OCI-LY7 (cell line): Measurements from ENCODE around the gene CSNK1G1. TPM values are rescaled to one million over a fixed set of nuclear protein-coding genes. Genes with fewer than 3 reads are reported as not detected.

Experiments
- BruUV-seq: library from RNA; stranded (reverse); fragments of 400-500 nt; replicated peaks from 2 replicates; lab custom pipeline; 2021; lab: Mats Ljungman, UMichigan
- CTCF ChIA-PET: fragments of 300-600 bp; sonication (Branson Sonifier 250); formaldehyde crosslinking; loops from one replicate; lab custom pipeline; 2022; ENCODE audit warnings: antibody characterized with exemption; ENCODE audit not compliant: unreplicated experiment; lab: Charles Lee
- POLR2A ChIA-PET: fragments of 300-600 bp; sonication (Branson Sonifier 250); formaldehyde crosslinking; loops from one replicate; lab custom pipeline; 2022; ENCODE audit warnings: antibody characterized with exemption; lab: Charles Lee
- DNase-seq: peaks from one replicate; pipeline ENCODE4 v3.0.0-alpha.2; 2015; ENCODE audit warnings: low spot score
- H2AFZ ChIP-seq: fragments of 200-600 bp; sonication (generic), shearing (Covaris generic); 2 replicates; pipeline ENCODE4 v1.6.1; 2014; ENCODE audit warnings: mild to moderate bottlenecking, antibody characterized with exemption, low read length, moderate library complexity
- H3K27ac ChIP-seq: fragments of 200-600 bp; sonication (generic); 2 replicates; pipeline ENCODE4 v1.5.1; 2014; ENCODE audit warnings: mixed run types, low read depth, mild to moderate bottlenecking, moderate library complexity, low read length, inconsistent platforms; ENCODE audit not compliant: poor library complexity, severe bottlenecking
- H3K36me3 ChIP-seq: fragments of 200-600 bp; sonication (generic); 2 replicates; pipeline ENCODE4 v1.6.1; 2014; ENCODE audit warnings: mild to moderate bottlenecking, antibody characterized with exemption, low read length, moderate library complexity, mixed read lengths; ENCODE audit not compliant: insufficient read depth
- H3K4me1 ChIP-seq: fragments of 200-600 bp; sonication (generic); 2 replicates; pipeline ENCODE4 v1.5.1; 2014; ENCODE audit warnings: mild to moderate bottlenecking, low read length; ENCODE audit not compliant: insufficient read depth, poor library complexity, severe bottlenecking
- H3K4me2 ChIP-seq: fragments of 200-600 bp; sonication (generic); 2 replicates; pipeline ENCODE4 v1.6.1; 2014; ENCODE audit warnings: mild to moderate bottlenecking, low read length
- H3K4me3 ChIP-seq: fragments of 200-600 bp; sonication (generic); 2 replicates; pipeline ENCODE4 v1.5.1; 2014; ENCODE audit warnings: mild to moderate bottlenecking, low read depth, low read length; ENCODE audit not compliant: poor library complexity, severe bottlenecking
- H3K79me2 ChIP-seq: fragments of 200-600 bp; sonication (generic); 2 replicates; pipeline ENCODE4 v1.6.1; 2016; ENCODE audit warnings: low read depth, mild to moderate bottlenecking, low read length, moderate library complexity, mixed read lengths; ENCODE audit not compliant: insufficient read depth
- H3K9me2 ChIP-seq: fragments of 200-600 bp; sonication (generic); 2 replicates; pipeline ENCODE4 v1.6.1; 2016; ENCODE audit warnings: mild to moderate bottlenecking, low read length, mixed read lengths; ENCODE audit not compliant: insufficient read depth
- H3K9me3 ChIP-seq: fragments of 200-600 bp; sonication (generic); 2 replicates; pipeline ENCODE4 v1.6.1; 2014; ENCODE audit warnings: mild to moderate bottlenecking, mixed run types, low read length, mixed read lengths
- H4K20me1 ChIP-seq: fragments of 200-600 bp; sonication (generic); 2 replicates; pipeline ENCODE4 v1.6.1; 2014; ENCODE audit warnings: mild to moderate bottlenecking, antibody characterized with exemption, low read length, moderate library complexity, mixed read lengths; ENCODE audit not compliant: insufficient read depth
- EZH2phosphoT487 ChIP-seq: fragments of 200-600 bp; sonication (generic); IDR thresholded peaks from 2 replicates; pipeline ENCODE4 v1.6.1; 2018; ENCODE audit warnings: low read depth, borderline replicate concordance, mild to moderate bottlenecking, mixed run types, antibody characterized with exemption, low read length, moderate library complexity, mixed read lengths
- intact Hi-C: fragments of 100-400 bp; cut with micrococcal nuclease; formaldehyde crosslinking; loops from one replicate; pipeline ENCODE4 v1.10.0; 2022; ENCODE audit not compliant: unreplicated experiment
- total RNA-seq, 2 experiments: library from RNA; depleted of rRNA in 1 of 2; stranded (reverse); fragments of >200 nt in 1 of 2; shearing (Covaris generic) in 1 of 2; gene quantifications; 2 replicates each; pipeline ENCODE4 v1.2.3, GENCODE V29; 2014 to 2022
- TF ChIP-seq, protein P1 (sequence below): fragments of 200-600 bp; sonication (generic); conservative IDR thresholded peaks from 2 replicates; pipeline ENCODE4 v1.5.1; 2014; ENCODE audit warnings: mild to moderate bottlenecking, antibody characterized with exemption, low read length, moderate library complexity, mixed read lengths

The CSNK1G1 gene
- total RNA-seq, 2 experiments from 2014 or later, result 8.8 to 14.1 TPM

DNA sequence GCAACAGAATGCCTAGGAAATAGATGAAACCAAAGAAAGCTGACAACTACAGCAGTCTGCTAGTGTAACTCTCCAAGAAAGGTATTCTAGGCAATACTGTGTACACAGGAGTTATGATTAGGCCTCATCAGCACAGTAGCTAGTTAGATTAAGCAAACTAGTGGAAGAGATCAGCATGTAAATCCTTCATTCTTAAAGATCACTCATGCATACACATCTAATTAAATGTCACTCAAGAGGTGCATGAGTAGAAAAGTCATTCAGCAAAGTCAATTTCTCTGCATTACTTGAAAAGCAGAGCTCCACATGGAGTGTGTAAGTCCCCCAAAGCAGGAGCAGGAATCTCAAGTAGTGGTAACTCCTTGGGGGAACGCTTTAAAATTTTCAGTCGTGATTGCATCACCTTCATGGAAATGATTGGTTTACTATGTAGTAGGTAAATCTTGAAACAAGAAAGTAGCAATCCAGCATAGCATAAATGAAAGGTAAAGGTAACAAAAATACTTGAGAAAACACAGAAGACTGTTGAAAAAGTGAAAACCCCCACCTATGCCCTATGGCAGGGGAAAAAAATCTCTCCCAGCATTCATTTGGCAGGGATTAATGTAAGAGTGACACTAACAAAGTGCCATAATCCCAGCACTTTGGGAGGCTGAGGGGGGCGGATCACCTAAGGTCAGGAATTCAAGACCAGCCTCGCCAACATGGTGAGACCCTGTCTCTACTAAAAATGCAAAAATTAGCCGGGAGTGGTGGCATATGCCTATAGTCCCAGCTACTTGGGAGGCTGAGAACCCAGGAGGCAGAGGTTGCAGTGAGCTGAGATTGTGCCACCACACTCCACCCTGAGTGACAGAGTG is 163.8 kb downstream of the CSNK1G1 start:
- no peaks in the 10 kb centered on the region for H3K79me2 ChIP-seq
- ChIA-PET POLR2A (interaction anchor here (0.7 to 1.3 kb wide), 3 partner anchors 193 to 542 kb away, joined by 3 to 8 read pairs (median 3); no protein-coding TSS in a partner anchor), CTCF (no interaction called here)
- intact Hi-C loops, result no loop called here
- no peaks in the 10 kb centered on the region for H3K4me1 ChIP-seq
- H3K27ac ChIP-seq, result no peak overlapping the region
- no peak for TF ChIP-seq EZH2phosphoT487
- TF ChIP-seq, protein P1, sequence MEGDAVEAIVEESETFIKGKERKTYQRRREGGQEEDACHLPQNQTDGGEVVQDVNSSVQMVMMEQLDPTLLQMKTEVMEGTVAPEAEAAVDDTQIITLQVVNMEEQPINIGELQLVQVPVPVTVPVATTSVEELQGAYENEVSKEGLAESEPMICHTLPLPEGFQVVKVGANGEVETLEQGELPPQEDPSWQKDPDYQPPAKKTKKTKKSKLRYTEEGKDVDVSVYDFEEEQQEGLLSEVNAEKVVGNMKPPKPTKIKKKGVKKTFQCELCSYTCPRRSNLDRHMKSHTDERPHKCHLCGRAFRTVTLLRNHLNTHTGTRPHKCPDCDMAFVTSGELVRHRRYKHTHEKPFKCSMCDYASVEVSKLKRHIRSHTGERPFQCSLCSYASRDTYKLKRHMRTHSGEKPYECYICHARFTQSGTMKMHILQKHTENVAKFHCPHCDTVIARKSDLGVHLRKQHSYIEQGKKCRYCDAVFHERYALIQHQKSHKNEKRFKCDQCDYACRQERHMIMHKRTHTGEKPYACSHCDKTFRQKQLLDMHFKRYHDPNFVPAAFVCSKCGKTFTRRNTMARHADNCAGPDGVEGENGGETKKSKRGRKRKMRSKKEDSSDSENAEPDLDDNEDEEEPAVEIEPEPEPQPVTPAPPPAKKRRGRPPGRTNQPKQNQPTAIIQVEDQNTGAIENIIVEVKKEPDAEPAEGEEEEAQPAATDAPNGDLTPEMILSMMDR, result no peak
- H4K20me1 ChIP-seq, result no peaks in the 10 kb centered on the region
- H3K4me2 ChIP-seq, result no peak overlapping the region
- 0 out of 2 replicates have a peak, but pooled peaks cover 3% of the 10 kb centered on the region for H3K36me3 ChIP-seq
- H3K9me3 ChIP-seq, result no peaks in the 10 kb centered on the region
- no TSS peak for BruUV-seq
- H3K9me2 ChIP-seq, result no peaks in the 10 kb centered on the region
- H2AFZ ChIP-seq, result no peak overlapping the region
- no peak for DNase-seq
- H3K4me3 ChIP-seq, result no peak overlapping the region

DNA sequence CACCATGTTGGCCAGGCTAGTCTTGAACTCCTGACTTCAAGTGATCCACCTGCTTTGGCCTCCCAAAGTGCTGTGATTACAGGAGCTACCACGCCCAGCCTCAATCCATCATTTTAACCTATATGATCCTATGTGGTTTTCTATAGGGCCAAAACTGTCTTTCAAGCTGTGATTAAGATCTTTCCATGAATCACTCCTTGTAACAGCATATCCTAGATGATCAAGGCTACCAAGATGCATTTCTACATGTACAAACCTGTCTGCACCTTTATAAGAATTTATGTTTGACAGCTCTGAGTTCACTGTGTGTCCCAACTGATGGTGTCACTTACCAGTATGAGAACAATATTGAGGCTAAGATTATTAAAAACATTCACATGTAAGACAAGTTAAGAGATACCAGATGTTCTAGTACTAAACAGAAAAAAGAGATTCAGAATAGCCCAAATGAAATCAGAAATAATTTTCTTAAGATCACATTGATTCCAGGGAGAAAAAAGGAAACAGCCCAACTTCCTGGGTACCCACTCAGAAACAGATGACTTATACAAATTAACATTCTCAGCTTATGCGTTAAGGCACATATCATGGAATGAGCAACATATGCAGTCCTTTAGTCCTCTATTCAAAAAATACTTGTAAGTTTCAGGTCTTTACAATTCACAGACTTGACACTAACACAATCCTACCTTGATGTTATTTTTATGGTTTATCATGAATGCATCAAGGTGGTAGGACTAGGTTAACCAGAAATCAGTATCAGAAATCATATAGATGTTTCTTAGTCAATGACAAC is 168.4 kb downstream of the CSNK1G1 start:
- Histone ChIP-seq H2AFZ (no peak overlapping the region), H3K4me1 (no peaks in the 10 kb centered on the region), H3K79me2 (no peaks in the 10 kb centered on the region), H3K36me3 (peaks cover 4% of the 10 kb centered on the region; the same call in 1 of the 2 replicates), H3K9me2 (no peaks in the 10 kb centered on the region), H3K27ac (no peak overlapping the region), H3K4me2 (no peak overlapping the region), H3K4me3 (no peak overlapping the region), H4K20me1 (no peaks in the 10 kb centered on the region), H3K9me3 (no peaks in the 10 kb centered on the region)
- intact Hi-C loops, result no loop called here
- POLR2A ChIA-PET, result no interaction called here
- CTCF ChIA-PET, result no interaction called here
- no peak for DNase-seq
- no TSS peak for BruUV-seq
- no peak for TF ChIP-seq EZH2phosphoT487

DNA sequence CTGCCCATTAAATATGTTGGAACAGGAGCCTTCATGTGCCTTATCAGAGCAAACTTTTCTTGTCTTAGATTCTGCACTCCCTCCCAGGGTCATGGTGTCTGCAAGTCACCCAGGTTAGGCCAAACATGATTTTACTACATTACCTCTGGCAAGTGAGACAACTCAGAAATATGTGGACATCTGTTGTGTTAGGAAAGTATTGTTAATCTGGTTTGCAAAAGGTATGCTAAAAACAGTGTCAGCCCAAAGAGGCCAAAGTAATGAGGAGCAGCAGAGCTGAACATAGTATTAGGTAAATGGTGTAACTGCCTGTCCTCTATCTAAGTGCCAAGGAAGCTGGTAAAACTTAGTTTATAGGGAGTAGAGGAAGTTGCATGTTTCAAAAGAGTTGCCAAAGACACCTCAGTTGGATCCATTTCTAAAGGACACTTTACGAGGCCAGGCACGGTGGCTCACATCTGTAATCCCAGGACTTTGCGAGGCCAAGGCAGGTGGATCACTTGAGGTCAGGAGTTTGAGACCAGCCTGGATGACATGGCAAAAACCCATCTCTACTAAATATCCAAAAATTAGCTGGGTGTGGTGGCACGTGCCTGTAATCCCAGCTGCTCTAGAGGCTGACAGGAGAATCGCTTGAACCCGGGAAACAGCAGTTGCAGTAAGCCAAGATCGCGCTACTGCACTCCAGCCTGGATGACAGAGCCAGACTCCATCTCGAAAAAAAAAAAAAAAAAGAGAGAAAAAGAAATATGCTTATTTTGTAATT is 170.6 kb downstream of the CSNK1G1 start:
- Histone ChIP-seq H3K4me1 (no peaks in the 10 kb centered on the region), H3K79me2 (no peaks in the 10 kb centered on the region), H4K20me1 (no peaks in the 10 kb centered on the region), H3K9me2 (no peaks in the 10 kb centered on the region), H3K4me2 (no peak overlapping the region), H3K36me3 (peaks cover 4% of the 10 kb centered on the region; the same call in 1 of the 2 replicates), H2AFZ (no peak overlapping the region), H3K4me3 (no peak overlapping the region), H3K27ac (no peak overlapping the region), H3K9me3 (no peaks in the 10 kb centered on the region)
- intact Hi-C loops, result no loop called here
- DNase-seq, result no peak
- TF ChIP-seq, protein P1, result no peak
- TF ChIP-seq EZH2phosphoT487, result no peak
- no TSS peak for BruUV-seq
- ChIA-PET POLR2A (interaction anchor here (0.7 to 1.4 kb wide), 3 partner anchors 9 to 186 kb away, joined by 3 to 5 read pairs (median 4); no protein-coding TSS in a partner anchor), CTCF (no interaction called here)
